Panc1 (cell line): ENCODE results near the gene TBX1. TPM values are rescaled to one million over a fixed set of nuclear protein-coding genes. Genes with fewer than 3 reads are reported as not detected.

Source experiments
- ATAC-seq: fragments of 200-7000 bp; cut with Tn5 transposase; 2 replicates; pipeline ENCODE4 v1.9.1; 2020; ENCODE audit warnings: mild to moderate bottlenecking, moderate library complexity
- BruUV-seq: library from RNA; stranded (reverse); fragments of 400-500 nt; replicated peaks from 2 replicates; lab custom pipeline; 2021; lab: Mats Ljungman, UMichigan
- CTCF ChIA-PET: fragments of 300-600 bp; sonication (Branson Sonifier 250); formaldehyde crosslinking; loops from one replicate; lab custom pipeline; 2022; ENCODE audit warnings: antibody characterized with exemption; lab: Charles Lee
- POLR2A ChIA-PET: fragments of 300-600 bp; sonication (Branson Sonifier 250); formaldehyde crosslinking; loops from one replicate; lab custom pipeline; 2022; ENCODE audit warnings: antibody characterized with exemption; lab: Charles Lee
- DNase-seq: peaks from one replicate; pipeline ENCODE4 v3.0.0-alpha.2; 2010; ENCODE audit warnings: low read depth, low spot score
- H3K27ac ChIP-seq: 2 replicates; pipeline ENCODE4 v1.5.1; 2011; ENCODE audit warnings: mild to moderate bottlenecking, low read length, inconsistent platforms
- H3K27me3 ChIP-seq: fragments of 200-500 bp; sonication (Bioruptor generic); 2 replicates; pipeline ENCODE4 v1.6.0; 2014; ENCODE audit warnings: low read length, inconsistent platforms; ENCODE audit not compliant: control insufficient read depth, insufficient read depth
- H3K36me3 ChIP-seq: fragments of 200-500 bp; sonication (Bioruptor generic); 2 replicates; pipeline ENCODE4 v1.5.1; 2014; ENCODE audit warnings: inconsistent platforms, mild to moderate bottlenecking, low read length, moderate library complexity; ENCODE audit not compliant: control insufficient read depth, insufficient read depth
- H3K4me1 ChIP-seq: 2 replicates; pipeline ENCODE4 v1.5.1; 2011; ENCODE audit warnings: inconsistent platforms, mild to moderate bottlenecking, low read length, moderate library complexity; ENCODE audit not compliant: control insufficient read depth, insufficient read depth
- H3K4me3 ChIP-seq, 2 experiments: 2 replicates each; pipeline ENCODE4 v1.5.1; 2011 to 2012; ENCODE audit warnings: low read depth in 2 of 2, low read length in 2 of 2, mild to moderate bottlenecking in 2 of 2, inconsistent platforms in 1 of 2, moderate library complexity in 1 of 2
- H3K9me3 ChIP-seq: fragments of 200-500 bp; sonication (Bioruptor generic); 2 replicates; pipeline ENCODE4 v1.5.1; 2014; ENCODE audit warnings: low read depth, mild to moderate bottlenecking, inconsistent platforms, low read length, moderate library complexity; ENCODE audit not compliant: control insufficient read depth, insufficient read depth
- POLR2AphosphoS5 ChIP-seq: IDR thresholded peaks from 2 replicates; pipeline ENCODE4 v1.6.1; 2012; ENCODE audit warnings: mild to moderate bottlenecking, low read depth, low read length, moderate library complexity
- REST ChIP-seq, 2 experiments: IDR thresholded peaks; 2 replicates each; pipeline ENCODE4 v1.6.1; 2011 to 2012; ENCODE audit warnings: low read depth in 2 of 2, control low read depth in 1 of 2, low read length in 1 of 2, mild to moderate bottlenecking in 1 of 2, moderate library complexity in 1 of 2; ENCODE audit not compliant: insufficient read depth in 1 of 2
- SIN3A ChIP-seq: IDR thresholded peaks from 2 replicates; pipeline ENCODE4 v1.6.1; 2012; ENCODE audit warnings: low read depth, mild to moderate bottlenecking, low read length, moderate library complexity, borderline replicate concordance; ENCODE audit not compliant: insufficient read depth
- TCF7L2 ChIP-seq: IDR thresholded peaks from 2 replicates; pipeline ENCODE4 v1.6.1; 2011; ENCODE audit warnings: mild to moderate bottlenecking, low read depth, low read length, inconsistent platforms
- in situ Hi-C: cut with HindIII; loops from 2 replicates; pipeline ENCODE4 v1.10.0; 2016; ENCODE audit warnings: low sequenced_read_pairs, low pct_unique_long_range_greater_than_20kb
- intact Hi-C: fragments of 100-400 bp; cut with micrococcal nuclease; formaldehyde crosslinking; loops from one replicate; pipeline ENCODE4 v1.10.0; 2022; ENCODE audit not compliant: unreplicated experiment
- total RNA-seq: library from RNA; stranded (reverse); gene quantifications from one replicate; pipeline ENCODE4 v1.2.1, GENCODE V29; 2021; ENCODE audit not compliant: unreplicated experiment
- TF ChIP-seq, protein P1 (sequence below): fragments of 450-650 bp; IDR thresholded peaks from 2 replicates; pipeline ENCODE4 v1.5.1; 2017; ENCODE audit warnings: mild to moderate bottlenecking

Gene TBX1
- total RNA-seq, 1 experiment from 2014 or later = 91.7 TPM

DNA sequence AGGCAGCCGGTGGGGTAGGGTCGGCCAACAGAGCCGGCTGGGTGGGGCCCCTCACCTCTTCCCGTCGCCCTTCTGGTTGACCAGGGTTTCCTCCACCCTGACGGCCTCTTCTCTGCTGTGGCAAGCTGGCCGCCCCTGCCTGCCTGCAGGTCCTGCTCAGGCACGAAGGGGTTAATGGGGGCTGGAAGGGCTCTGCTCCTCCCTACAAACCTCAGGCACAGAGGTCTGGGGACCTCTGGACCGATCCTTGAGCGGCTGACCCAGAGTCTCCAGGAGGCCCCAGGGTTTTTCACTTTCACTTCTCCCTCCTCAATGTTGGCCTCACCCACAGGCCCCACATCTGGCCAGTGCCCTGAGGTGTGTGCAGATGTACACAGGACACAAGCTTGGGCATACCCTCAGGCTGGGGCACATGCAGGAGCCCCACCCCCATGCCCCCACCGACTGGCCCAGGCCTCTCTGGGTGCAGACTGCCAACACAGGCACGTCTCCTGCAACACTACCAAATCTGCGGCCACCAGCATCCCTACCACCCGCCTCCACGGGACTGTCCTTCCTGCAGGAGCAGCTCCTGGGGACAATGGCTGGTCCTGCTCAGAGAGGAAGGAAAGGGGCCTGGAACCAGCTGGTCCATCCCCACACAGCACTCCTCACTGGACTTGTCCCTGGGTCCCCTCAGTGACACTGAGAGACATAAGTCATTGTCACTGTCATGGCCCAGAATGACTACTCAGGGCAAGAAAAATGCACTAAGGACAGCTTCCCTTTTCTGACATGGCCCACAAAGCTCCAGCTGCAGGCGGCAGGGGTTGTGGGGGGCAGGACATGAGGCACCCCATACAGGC, 3.2 kb upstream of the TBX1 start:
- peak; percentile 29 for ATAC-seq
- in situ Hi-C loops = no loop called here
- Histone ChIP-seq H3K36me3 (no peaks in the 10 kb centered on the region), H3K27me3 (no peaks in the 10 kb centered on the region), H3K27ac (peak overlapping the region; percentile 99), H3K4me1 (peaks cover 14% of the 10 kb centered on the region), H3K4me3 (peak overlapping the region; percentile 58 to 71), H3K9me3 (no peaks in the 10 kb centered on the region)
- CTCF ChIA-PET = interaction anchor here (0.6 kb wide), 1 partner anchor 746 kb away, joined by 5 read pairs; no protein-coding TSS in a partner anchor
- intact Hi-C loops = no loop called here
- BruUV-seq = no TSS peak
- DNase-seq = no peak
- TF ChIP-seq REST (IDR thresholded peaks at IDR 0.05; ENCODE audit: insufficient read depth in 1 of 2, low read depth in 2 of 2, low read length in 1 of 2) (no peak), POLR2AphosphoS5 (0 out of 2 replicates have a peak, but pooled peaks have one; percentile 9), TCF7L2 (no peak)
- POLR2A ChIA-PET = no interaction called here

DNA sequence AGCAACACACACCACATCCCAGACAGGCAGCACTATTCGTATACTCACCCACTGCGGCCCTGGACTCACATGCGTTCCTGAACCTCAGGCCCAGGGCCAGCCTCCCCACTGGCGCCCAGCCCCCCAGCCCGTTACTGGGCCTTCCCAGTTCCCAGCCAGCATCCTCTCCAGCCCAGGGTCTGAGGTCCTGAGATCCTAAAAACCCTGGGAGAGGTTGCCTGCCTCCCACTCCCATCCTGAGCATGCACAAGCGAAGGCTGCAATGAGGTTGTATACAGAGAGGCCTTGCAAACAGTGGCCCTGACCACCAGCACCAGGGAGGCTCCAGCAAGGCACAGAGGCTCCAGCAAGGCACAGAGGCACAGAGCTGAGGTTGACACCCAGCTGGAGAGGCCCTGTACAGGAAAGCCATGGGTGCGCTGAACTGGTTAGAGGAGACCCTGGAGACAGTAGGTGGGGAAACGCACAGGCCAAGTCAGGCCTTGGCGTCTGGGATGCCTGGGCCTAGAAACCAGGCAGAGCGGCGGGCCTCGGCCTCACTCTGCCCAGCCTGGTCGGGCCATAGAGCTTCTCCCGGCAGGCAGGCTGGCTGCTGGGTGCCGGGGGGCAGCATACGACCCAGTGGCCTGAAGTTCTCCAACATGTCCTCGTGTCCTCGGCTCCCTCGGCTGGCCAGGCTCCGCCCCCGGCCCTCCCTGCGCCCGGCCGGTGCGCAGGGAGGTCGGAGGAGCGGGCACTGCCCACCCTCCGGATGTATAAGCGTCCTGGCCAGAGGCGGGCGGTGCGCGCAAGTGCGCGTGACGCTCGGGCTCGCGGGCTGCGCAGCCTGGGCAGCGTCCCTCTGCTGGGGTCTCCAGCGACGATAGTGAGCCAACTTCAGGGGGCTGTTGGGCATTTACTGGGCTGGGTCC, 2.3 kb upstream of the TBX1 start:
- H3K27me3 ChIP-seq = no peaks in the 10 kb centered on the region
- peaks cover 19% of the 10 kb centered on the region for H3K4me1 ChIP-seq
- CTCF ChIA-PET = interaction anchor here (0.7 kb wide), 1 partner anchor 15 kb away, joined by 4 read pairs; no protein-coding TSS in a partner anchor
- DNase-seq (no peak), ATAC-seq (peak; percentile 57)
- TF ChIP-seq POLR2AphosphoS5 = peak; percentile 52; the same call in 1 of the 2 replicates
- peak; percentile 74; the same call in 1 of the 2 replicates for TF ChIP-seq SIN3A
- TF ChIP-seq, protein P1, sequence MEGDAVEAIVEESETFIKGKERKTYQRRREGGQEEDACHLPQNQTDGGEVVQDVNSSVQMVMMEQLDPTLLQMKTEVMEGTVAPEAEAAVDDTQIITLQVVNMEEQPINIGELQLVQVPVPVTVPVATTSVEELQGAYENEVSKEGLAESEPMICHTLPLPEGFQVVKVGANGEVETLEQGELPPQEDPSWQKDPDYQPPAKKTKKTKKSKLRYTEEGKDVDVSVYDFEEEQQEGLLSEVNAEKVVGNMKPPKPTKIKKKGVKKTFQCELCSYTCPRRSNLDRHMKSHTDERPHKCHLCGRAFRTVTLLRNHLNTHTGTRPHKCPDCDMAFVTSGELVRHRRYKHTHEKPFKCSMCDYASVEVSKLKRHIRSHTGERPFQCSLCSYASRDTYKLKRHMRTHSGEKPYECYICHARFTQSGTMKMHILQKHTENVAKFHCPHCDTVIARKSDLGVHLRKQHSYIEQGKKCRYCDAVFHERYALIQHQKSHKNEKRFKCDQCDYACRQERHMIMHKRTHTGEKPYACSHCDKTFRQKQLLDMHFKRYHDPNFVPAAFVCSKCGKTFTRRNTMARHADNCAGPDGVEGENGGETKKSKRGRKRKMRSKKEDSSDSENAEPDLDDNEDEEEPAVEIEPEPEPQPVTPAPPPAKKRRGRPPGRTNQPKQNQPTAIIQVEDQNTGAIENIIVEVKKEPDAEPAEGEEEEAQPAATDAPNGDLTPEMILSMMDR = no peak
- no peak for TF ChIP-seq REST (IDR thresholded peaks at IDR 0.05; ENCODE audit: insufficient read depth in 1 of 2, low read depth in 2 of 2, low read length in 1 of 2)
- in situ Hi-C loops (no loop called here), intact Hi-C loops (no loop called here)
- no peaks in the 10 kb centered on the region for H3K9me3 ChIP-seq
- POLR2A ChIA-PET = no interaction called here
- H3K4me3 ChIP-seq = peak overlapping the region; percentile 58 to 71
- no peaks in the 10 kb centered on the region for H3K36me3 ChIP-seq
- BruUV-seq = no TSS peak
- H3K27ac ChIP-seq = peak overlapping the region; percentile 99
